ENCODE data around the gene GALE.
"Not testable (repeated sequence)": the region's sequence is repeated elsewhere in the genome, so short reads cannot be mapped to it uniquely, and the experiment has no call there.

GALE gene

GRCh38 chr1:23792151-23792945, 8.2 kb downstream of the GALE start:
- no peak for DNase-seq (ENCODE audit: low read depth in 3 of 3)

DNA sequence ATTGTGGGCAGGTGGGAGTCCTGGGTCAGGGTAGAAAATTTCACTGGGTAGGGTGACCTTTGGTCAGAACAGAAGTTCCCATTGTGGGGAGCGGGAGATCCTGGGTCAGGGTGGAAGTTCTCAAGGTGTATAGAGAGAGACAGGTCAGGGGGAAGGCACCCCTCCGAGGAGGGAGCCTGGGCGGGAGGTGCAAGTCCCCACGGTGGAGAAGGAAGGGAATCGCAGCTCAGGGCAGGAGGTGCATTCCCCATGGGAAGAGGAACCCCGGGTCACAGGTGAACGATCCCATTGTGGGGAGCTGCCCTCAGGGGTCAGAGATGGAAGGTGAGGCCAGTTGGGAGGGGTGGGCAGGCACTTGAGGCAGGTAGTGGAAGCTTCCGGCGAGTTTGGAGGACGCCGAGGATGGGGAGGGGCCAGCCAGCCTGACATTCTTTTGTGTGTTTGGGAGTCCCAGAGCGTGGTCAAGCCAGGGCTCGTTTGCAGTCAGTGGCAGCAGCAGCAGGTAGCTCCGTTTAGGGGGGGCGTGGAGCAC, 9.0 kb downstream of the GALE start:
- no peak for DNase-seq (ENCODE audit: low read depth in 3 of 3)

DNA sequence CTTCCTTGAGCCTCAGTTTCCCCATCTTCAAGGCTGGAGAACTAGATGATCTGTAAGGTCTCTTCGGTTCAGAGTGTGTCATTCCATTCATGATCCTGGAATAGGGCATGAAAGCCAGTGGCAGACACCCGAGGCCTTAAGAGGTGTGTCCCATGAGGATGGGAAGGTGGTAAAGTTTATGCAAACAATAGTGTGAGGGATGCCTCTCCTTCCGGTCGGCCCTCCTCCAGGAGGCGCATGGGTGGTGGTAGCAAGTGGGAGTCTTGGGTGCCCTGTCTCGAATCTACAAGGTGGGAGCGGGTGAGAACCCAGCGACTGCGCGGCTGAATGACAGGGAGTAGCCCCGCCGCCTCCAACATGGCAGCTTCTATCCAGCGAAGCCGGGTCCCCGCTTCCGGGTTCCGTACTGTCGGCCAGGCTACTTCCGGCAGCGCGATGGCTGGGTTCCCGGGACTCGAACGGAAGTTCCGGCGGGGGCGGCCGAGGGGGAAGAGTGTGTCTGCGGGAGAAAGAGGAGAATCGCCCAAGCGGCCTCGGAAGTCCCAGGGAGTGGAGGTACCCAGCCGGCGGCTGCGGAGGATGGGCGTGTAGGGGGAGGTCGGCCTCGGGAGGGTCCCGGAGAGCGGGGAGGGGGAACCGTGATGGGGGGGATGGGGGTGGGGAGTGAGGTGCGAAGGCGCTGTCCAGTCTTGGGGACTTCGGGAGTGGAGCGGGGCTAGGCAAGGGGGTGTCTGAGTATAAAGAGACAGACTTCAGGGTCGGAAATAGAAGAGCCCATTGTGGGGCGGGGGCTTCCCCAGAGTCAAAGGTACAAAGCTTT, 9.6 kb downstream of the GALE start, which contains the start of gene LYPLA2:
Gene LYPLA2, plus strand, starts transcription at position 450 of the 820 bp plus-strand sequence. CDS start 1,538 bp downstream, outside the sequence.
- peak; percentile 71 to 83 (median 76) for DNase-seq (ENCODE audit: low read depth in 3 of 3)

GRCh38 chr1:23788695-23789094, 11.9 kb downstream of the GALE start:
- DNase-seq (ENCODE audit: low read depth in 3 of 3): no peak

- no peak for DNase-seq (ENCODE audit: low read depth in 3 of 3)
These were observed 12.9 kb downstream of the GALE start for GRCh38 chr1:23787701-23788100.

- DNase-seq (ENCODE audit: low read depth in 3 of 3): no peak
These were observed 15.7 kb downstream of the GALE start for GRCh38 chr1:23784846-23785245.

DNA sequence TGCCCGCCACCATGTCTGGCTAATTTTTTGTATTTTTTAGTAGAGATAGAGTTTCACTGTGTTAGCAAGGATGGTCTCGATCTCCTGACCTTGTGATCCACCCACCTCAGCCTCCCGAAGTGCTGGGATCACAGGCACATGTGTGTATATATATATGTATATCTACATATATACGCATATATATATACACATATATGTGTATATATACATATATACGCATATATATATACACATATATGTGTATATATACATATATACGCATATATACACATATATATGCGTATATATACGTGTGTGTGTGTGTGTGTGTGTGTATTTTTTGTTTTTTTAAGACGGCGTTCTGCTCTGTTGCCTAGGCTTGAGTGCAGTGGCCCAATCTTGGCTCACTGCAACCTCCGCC, 17.4 kb downstream of the GALE start:
- not testable (repeated sequence) for DNase-seq (ENCODE audit: low read depth in 3 of 3)

DNA sequence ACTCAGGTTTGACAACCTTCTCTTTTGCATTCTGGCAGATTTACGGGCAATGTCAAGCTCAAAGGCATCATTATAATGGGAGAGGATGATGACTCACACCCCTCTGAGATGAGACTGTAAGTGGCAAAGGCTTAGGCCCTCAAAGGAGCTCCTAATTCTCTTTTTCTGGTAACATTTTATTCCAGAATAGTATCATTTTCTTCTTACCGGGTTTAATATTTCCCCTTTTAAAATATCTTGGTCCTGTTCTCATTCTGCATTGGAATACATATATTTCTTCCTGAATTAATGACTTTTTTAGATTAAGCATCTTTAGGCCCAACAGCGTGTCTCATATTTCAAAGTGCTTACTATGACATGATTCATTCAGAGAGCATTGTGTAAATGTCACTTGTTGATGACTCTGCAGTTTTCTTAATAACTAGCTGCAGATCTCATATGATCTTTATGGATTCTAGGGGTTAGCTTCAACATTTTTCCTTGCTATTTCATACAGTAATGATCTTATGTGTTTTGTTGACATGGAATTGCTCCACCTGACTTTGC, 20.7 kb downstream of the GALE start:
- no peak for DNase-seq (ENCODE audit: low read depth in 3 of 3)

- DNase-seq (ENCODE audit: low read depth in 3 of 3): peak; percentile 56 to 65 (median 61)
These were observed 22.4 kb downstream of the GALE start, which contains the start of gene PITHD1 for GRCh38 chr1:23777979-23778814. Gene PITHD1 (plus strand): TSS chr1:23778418. CDS start chr1:23778516, 98 bp downstream.

GRCh38 chr1:23776217-23776616, 24.3 kb downstream of the GALE start:
- DNase-seq (ENCODE audit: low read depth in 3 of 3): no peak

DNA sequence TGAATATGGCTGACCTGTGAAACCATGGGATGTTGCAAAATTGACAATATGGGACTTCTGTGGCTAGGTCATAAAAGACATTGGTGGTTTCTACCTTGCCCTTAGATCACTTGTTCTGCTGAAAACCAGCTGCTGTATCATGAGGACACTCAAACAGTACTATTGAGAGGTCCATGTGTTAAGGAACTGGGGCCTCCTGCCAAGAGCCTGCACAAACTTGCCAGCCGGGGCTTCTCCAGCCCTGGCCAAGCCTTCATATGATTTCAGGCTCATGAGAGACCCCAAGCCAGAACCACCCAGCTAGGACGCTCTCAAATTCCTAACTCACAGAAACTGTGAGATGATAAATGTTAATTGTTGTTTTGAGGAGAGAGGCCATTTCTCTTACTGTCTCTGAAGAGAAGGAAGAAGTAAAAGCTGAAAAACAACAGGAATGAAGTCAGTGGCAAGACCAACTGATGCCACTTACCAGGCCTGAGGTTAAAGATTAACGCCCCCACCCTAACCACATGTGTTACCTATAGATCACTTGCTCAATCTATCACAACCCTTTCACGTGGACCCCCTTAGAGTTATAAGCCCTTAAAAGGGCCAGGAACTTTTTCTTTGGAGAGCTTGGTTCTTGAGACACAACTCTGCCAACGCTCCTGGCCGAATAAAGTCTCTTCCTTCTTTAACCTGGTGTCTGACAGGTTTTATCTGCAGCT, 26.2 kb downstream of the GALE start:
- no peak for DNase-seq (ENCODE audit: low read depth in 3 of 3)

- DNase-seq (ENCODE audit: low read depth in 3 of 3): no peak
These were observed 27.7 kb downstream of the GALE start for GRCh38 chr1:23772854-23773242.

DNA sequence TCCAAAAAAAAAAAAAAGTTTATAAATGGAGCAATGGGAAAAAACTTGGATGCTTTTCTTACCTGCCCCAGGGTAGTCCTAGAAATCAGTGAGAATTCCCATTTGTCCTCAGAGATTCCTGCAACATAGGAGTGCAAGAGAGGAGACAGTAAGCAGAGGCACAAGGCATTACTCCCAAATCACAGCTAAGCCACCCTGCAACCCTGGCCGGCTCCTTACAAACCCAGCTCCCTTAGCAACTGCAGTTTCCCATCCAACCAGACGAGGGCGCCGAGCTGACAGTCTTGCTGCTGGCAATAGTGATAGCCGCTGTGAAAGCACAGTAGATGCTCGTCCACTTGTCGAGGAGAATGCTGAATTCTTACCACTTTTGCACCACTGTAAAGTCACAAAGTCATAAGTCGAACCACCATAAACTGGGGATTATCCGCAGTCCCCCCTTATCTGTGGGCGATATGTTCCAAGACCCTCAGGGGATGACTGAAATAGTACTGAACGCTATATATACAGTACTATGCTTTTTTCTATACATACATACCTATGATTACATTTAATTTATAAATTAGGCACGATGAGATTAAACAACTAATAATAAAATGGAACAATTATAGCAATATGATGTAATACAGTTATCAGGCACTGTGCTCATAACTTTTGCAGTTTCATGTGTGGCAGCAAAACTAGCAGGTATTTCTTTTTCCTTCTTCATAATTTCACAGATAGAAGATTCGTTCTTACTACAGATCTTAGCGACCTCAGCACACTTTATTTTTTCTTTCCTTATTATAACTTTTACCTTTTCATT, 28.3 kb downstream of the GALE start:
- peak; percentile 75 to 78 (median 76) for DNase-seq (ENCODE audit: low read depth in 3 of 3)

GRCh38 chr1:23768733-23769132, 31.8 kb downstream of the GALE start:
- DNase-seq (ENCODE audit: low read depth in 3 of 3): no peak

DNA sequence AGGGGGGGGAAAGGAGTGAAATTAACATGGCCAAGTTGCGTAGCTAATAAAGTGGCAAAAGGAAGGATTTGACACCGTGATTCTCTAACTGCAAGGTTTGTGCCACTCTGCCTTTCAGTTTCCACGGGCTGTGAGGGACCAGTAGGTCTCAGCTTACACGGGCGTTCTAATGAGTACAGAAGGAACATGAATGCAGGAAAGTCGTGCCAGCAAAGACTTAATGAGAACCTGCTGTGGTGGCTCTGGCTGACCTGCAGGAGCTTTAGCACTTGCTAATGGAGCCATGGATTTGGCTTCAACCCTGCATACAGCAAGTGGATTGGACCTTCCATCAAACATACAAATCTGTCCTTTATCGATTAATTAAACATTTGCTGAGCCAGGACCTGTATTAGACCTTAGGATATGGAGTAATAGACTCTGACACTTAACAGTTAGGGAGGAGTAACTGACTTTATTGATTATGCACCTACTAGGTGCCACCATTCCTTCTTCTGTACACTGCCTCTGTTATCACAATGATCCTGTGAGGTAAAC, 37.4 kb downstream of the GALE start:
- no peak for DNase-seq (ENCODE audit: low read depth in 3 of 3)

- no peak for DNase-seq (ENCODE audit: low read depth in 3 of 3)
These were observed 41.3 kb downstream of the GALE start for GRCh38 chr1:23759277-23759676.

DNA sequence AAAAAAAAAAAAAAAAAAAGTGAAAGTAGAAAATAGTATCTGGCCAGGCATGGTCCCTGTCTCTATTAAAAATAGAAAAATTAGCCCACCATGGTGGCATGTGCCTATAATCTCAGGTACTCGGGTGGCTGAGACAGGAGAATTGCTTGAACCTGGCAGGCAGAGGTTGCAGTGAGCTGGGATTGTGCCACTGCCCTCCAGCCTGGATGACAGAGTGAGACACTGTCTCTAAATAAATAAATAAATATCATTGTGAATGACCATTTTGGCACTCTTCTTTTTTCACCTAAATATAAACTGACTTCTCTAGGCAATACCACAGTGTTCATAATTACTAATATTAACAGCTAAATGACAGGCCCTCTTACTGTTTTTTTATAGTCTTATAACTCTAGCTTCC, 42.7 kb downstream of the GALE start:
- no peak for DNase-seq (ENCODE audit: low read depth in 3 of 3)

DNA sequence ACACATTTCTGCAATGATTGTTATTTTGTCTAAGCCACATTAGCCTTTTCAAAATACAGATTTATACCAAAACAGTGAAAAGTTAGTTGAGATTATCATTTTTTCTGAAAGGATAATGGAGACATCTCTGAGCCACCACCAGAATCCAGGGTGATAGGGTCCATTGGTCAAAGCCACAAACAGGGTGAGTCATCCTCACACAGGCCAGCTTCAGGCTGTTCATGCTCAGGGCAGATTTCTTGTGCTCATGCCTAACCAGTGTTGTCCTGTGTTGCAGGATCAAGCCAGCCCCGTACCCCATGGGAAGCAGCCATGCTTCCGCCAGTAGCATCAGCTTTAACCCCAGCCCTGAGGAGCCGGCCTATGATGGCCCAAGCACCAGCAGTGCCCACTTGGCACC, 43.9 kb downstream of the GALE start:
- DNase-seq (ENCODE audit: low read depth in 3 of 3): no peak

GRCh38 chr1:23752909-23753308, 47.6 kb downstream of the GALE start:
- no peak for DNase-seq (ENCODE audit: low read depth in 3 of 3)

- no peak for DNase-seq (ENCODE audit: low read depth in 3 of 3)
These were observed 48.7 kb downstream of the GALE start for GRCh38 chr1:23751815-23752200.

Data from stimulated activated CD4-positive, alpha-beta T cell treated with anti-CD3 and anti-CD28 coated beads, TNF-alpha, amount 100 ng/mL, for 4 hours (primary cell).